ENCODE measurements around the gene BBS12.

The BBS12 gene

DNA sequence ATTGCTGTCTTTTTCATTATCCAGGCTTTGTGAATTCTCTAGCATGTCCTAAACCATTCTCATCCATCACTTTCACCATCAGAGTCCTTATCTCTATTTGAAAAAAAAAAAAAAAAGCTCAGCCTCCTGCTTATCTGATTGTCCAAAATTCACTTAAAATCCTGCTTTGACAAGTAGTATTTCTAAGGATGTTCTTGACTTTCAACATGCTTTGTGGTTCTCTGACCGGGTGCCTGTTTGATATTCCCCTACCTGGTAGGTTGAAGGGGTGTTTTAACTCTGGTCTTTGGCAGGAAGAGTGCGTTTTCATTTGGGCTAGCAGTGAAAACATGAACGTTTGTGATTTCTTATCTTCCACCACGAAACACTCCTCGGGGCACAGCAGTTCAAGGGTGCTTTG, 17.3 kb upstream of the BBS12 start:
- DNase-seq (ENCODE audit: low read depth): no peak

DNA sequence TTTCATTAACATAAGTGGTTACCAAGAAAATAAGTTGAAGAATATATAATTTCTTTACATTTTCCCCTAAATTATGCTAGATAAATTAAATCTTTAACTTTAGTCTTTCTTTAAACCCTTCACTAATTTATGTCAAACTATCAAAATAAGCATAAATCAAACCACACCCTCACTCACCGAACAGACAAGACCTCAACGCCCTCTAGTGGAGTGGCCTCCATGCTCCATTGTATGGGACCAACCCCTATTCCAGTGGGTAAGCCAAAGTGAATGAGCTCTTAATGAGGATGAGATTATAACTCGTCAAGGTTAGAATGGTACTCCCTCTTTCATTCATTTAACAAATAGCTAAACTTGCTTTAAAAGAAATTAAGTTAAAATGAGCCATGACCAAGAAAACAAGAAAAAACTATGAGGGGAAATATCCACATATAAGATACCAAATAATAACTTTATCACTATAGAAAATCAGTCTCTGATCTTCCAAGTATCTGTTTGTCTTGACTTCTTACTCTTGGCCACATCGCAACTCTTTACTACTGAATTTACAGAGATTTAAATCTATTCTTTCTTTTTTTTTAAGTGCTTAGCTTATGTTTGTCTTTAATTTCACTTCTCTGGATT, 15.6 kb upstream of the BBS12 start:
- peak; percentile 21 for DNase-seq (ENCODE audit: low read depth)

DNA sequence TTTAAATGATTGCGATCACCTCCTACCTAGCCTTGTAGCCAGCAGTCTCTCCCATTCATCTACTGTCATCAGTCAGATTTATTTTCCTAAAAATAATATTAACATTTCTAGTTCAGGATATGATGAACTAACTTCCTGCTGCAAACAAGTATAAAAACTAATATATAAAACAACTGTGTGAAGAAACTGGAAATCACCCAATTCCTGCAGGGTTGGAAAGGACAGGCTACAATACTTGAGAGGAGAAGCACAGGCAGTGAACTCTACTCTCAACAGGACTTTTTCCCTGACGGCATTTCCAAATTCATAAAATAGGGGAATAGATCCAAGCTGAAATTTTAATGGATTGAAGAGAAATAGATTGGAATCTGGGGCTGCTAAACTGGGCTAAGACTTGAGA, 14.2 kb upstream of the BBS12 start:
- no peak for DNase-seq (ENCODE audit: low read depth)

DNA sequence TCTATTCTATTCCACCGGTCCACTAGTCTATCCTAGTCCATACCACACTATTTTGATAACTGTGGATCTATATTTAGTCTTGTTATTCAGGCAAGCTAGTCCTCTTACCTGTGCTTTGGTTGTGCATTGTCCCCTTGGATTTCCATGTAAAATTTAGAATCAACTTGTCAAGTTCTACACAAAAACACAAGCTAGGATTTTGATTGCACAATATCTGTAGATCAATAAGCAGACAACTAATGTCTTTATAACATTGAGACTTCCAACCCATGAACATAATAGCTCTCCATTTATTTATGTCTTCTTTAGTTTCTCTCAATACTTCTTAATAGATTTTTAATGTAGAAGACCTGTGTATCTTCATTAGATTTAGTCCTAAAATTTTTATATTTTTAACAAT, 10.2 kb upstream of the BBS12 start:
- DNase-seq (ENCODE audit: low read depth): no peak

DNA sequence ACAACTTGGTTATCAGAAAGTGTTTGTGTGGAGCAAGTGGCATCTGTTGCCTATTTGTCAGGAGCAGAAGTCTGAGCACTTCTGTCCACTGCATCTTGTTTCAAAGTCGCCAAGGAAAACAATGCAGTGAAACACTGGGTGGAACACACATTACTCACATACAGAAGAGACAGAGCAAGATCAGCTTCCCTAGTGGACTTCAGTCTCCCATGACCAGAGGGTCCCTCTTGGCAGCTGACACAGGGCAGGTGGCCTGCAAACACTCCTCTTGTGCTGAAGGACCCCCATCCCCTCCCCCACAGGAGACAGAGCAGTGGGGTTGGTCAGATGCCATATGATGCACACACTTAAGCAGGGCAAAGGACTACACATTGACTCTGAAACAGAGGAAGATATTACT, 3.6 kb upstream of the BBS12 start:
- no peak for DNase-seq (ENCODE audit: low read depth)

DNA sequence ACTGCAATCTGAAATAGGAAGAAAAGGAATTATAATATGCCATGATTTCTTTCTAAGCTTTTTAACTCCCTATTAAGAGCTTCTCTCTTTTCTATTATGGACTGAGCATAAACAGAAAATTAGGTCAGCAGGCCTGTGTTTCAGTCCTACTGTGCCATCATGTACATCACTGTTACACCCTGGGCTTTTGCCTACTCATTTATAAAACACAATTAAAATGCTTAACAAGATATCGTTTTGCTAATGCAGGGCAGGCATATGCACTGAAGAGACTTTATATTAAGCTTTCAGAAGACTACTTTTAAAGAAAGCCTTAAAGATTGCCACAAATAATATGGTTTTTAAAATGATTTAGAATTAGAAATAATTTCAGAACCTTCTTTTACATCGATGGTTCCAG, 828 bp upstream of the BBS12 start:
- no peak for DNase-seq (ENCODE audit: low read depth)

DNA sequence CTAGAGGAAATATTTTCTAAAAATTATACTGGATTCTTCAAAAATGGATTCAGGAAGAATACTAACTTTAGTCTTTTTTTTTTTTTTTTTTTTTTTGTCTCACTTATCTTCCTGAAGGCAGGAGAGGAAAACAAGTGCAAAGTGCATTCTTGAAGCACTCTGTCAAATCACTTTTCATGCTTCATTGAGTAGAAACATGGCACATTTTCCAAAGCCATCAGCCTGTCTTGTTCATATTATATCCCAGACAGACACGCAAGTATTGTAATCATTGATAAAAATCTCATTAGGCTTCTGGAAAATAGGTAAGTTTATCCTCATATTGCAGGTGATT, 1.2 kb downstream of the BBS12 start:
- no peak for DNase-seq (ENCODE audit: low read depth)

DNA sequence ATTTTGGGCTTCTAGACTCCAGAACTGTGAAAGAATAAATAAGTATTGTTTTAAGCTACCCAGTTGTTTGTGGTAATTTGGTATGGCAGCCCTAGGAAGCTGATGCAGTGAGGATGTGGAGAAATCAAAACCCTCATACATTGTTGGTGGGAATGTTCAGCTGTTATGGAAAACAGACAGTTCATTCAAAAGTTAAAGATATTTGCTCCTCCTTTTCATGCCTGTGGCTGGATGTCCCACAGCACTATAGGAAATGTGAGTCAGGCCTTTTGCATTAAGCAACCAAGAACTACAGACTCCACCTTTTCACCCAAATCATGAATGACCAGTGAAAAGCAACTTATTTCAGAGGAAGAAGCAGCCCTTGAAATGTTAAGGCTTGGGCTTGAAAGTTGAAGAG, 6.7 kb downstream of the BBS12 start:
- DNase-seq (ENCODE audit: low read depth): no peak

DNA sequence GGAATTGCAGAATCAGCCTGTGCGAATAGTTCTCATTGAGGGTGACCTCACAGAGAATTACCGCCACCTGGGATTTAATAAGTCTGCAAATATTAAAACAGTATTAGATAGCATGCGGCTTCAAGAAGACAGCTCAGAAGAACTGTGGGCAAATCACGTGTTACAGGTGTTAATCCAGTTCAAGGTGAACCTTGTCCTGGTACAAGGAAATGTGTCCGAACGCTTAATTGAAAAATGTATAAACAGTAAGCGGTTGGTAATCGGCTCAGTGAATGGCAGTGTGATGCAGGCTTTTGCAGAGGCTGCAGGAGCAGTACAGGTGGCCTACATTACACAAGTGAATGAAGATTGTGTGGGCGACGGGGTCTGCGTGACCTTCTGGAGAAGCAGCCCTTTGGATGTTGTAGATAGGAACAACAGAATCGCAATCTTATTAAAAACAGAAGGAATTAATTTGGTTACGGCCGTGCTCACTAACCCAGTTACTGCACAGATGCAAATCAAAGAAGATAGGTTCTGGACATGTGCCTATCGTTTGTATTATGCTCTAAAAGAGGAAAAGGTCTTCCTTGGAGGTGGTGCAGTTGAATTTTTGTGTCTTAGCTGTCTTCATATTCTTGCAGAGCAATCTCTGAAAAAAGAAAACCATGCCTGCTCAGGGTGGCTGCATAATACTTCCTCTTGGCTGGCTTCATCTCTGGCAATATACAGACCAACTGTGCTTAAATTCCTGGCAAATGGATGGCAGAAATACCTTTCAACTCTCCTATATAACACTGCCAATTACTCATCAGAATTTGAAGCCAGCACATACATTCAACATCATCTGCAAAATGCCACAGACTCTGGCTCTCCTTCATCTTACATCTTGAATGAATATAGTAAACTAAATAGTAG, 10.7 kb downstream of the BBS12 start:
- DNase-seq (ENCODE audit: low read depth): no peak

DNA sequence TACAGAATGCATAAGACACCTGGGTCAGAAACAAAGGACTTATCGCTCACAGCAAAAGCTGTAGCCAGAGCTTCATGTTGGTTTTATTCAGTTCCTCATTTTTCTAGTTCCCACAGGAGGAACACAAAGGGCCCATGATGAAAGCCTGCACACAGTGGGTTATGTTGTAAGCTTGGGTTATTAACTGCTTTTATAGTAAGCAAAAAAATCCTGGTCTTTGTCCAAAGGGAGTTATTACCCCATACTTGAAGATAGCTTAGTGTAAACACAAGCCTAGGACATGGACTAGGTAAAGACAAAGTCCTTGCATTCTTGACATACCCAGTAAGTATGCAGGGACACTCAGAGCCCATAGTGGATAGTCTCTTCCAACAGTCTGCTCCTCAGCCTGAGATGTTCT, 11.7 kb downstream of the BBS12 start:
- DNase-seq (ENCODE audit: low read depth): no peak

DNA sequence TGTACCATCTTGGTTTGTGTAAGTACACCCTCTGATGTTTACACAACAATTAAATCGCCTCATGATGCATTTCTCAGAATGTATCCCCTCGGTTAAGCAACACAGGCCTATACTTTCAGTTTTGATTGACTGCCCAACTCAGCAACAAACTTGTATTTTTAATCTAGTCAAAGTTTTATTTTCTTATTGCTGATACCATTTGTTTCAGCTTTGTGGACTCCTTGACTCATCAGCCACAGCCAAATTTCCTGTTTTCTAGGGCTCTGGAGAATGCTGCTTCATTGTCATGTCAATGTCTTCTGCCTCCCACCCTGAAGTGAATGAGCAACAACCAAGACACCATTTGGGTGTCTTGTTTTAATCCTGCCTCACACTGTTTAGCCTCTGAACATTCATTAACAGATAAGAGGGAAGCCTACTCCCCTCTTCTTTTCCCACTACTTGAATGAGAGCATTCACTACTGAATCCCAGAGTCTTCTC, 14.0 kb downstream of the BBS12 start:
- no peak for DNase-seq (ENCODE audit: low read depth)

DNA sequence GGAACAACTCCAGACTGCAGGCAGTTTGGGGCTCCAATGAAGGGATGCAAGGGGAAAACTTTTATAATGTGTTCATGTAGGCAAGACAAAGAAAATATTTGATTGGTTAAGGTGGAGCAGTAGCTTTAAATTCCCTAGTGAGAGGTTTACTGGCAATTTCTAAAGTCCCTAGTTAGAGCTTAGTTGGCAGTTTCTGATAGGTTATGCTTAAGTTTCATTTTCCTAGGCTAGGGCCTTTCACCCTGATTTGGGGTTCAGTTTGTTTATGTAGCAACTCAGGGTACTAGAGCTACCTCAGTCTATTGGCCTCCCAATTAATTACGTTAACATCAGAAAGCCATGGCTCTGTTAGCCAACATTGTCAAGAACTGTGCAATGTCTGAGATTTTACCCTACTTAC, 14.6 kb downstream of the BBS12 start:
- DNase-seq (ENCODE audit: low read depth): no peak

DNA sequence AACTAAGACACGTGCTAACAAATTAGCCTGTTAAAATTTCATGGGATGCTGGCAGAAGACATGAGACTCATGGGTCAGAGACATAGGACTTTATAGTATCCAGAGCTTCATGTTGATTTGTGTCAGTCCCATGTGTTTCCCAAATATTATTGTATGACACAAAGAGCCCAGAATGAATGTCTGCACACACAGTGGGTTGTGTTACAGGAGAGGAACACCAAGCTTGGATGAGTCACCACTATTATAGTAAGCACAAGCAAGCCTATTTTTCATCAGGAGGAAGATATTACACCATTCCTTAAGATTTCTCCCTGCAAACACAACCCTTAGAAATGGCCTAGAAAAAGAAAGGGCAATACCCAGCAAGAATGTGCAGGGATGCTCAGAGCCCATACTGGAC, 15.4 kb downstream of the BBS12 start:
- DNase-seq (ENCODE audit: low read depth): no peak

DNA sequence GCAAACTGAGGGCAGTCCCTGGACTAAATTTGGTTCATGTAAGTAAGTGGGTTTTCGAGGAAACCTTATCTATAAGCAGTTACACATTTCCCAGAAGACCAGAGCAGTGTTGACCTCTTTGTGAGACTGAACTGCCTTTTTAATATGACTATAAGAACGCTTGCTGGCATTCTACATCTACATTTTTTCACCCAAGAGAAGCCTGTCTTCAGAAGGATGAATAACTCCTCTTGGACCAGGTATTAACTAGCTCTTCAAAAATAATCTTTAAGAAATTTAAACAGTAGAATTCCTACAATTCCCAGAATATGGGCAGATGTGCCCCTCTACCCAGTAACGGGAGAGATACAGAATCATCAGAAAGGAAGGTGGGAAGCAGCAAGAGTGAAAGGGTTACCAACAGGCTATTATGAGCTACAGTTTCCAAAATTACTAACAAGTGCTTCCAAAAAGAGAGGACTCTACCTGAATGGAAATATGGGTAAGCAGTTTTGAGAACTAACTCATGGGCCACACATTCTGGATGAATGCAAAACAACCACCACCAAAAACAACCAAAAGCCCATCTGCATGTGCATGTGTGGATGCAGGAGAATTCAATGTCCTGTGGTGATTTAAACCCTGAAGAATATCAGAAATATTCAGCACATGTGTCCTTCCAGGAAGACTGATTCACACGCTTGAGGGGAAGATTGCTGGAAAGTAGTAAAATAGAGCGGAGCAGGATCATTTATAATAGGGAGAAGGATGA, 17.4 kb downstream of the BBS12 start:
- no peak for DNase-seq (ENCODE audit: low read depth)

DNA sequence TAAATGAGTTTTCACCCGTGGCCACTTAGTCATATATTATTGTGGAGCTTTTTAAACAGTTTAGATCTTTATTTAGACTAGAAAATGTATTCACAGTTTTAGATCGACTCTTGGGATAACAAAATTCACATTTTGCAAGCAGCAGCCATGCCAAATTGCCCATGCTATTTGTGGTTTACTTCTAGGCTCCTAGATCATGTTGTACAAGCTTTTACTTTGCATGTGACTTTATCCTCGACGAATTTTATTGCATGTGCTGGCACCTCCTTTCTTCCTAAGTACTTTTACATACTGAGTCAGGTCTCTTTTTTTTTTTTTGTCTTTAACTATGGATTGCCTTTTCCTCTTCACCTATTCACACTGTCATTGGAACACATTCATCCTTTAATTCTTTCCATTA, 23.2 kb downstream of the BBS12 start:
- no peak for DNase-seq (ENCODE audit: low read depth)

DNA sequence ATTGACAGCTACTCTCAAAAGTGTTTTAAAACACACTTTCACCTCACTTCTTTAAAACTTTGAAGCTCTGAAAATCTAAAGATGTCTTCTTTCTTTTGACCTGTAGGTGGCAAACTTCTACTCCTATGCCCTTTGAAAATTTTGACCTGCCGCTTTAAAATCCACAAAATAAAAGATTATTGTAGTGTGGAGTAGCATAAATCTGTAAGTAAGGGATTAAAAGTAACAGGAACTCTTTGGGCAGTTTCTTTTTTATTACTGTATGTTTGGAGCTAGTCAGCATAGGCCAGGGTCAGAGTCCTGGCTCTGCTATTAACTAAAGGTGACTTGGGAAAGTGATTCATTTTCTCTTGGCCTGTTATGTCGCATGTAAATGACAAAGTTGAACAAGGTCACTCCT, 25.5 kb downstream of the BBS12 start:
- DNase-seq (ENCODE audit: low read depth): no peak

DNA sequence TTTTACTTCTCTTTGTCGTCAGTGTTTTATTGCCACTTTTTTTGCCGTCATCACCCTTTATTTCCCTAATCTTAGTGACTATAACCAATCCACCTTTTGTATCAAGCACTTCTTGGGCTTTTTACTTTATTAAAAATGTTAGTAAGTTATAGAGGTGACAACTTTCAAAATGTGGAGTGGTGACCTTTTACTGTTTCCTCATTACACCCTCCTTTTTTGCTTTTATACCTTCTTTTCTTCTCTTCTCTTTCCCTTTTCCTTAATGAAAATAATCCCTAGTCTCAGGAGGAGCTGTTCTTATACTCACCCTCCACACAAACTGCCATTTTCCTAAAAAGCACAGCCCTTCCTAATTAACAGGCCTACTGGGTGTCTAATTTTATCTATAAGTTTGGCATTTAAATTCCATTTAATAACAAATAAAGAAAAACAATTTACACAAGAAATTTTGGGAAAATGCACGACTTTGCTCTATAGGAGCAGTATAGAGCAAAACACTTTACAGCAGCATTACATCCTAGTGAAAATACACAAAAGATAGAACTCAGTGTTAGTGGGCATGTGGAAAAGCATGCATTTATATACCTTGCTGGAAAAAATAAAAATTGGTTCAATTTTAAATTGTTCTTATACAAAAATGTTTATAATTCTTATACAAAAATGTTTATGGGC, 27.3 kb downstream of the BBS12 start:
- no peak for DNase-seq (ENCODE audit: low read depth)

DNA sequence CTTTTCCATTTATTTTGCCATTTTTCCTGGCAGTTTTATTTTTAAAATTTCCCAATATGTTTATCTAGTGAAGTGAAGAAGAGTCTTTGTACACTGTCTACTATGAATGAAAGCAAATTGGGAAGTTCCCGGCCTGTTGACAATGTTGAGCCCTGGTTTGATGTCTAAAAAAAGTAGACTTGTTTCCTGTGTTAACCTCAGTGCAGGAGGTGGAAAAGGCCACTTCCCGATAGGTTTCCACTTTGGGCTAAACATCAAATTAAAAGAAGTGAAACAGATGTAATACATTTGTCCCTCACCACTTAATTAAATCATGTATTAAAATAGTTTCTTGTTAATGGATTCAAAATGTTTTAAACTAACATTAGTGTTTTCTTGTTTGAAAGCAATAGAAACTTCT, 30.0 kb downstream of the BBS12 start:
- DNase-seq (ENCODE audit: low read depth): peak; percentile 2

DNA sequence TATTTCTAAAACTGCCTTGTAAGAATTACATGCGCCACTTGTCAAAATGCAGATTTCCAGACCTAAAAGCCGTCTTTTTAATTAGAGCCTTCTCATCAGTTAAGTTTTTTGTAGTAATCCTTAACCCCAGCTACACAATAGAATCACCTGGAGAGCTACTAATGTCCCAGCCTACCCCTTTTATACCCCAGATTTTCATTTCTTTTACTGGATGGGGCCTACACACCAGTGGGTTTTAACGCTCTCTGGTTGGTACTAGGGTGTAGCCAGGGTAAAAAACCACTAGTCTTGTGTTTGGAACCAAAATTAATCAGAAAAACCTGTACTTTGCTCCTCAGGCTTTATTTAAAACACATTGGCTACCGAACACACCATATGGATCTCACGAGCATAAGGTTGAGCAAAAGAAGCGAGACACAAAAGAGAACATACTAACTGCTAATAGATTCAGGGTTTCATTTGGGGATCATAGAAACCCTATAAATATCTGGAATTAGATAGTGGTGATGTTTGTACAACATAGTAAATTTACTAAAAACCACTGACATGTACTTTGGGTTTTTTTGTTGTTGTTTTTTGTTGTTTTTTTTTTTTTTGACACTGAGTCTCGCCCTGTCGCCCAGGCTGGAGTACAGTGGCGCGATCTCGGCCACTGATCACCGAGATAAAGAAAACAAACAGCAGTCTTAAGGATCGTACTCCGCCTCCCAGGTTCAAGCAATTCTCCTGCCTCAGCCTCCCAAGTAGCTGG, 30.6 kb downstream of the BBS12 start:
- no peak for DNase-seq (ENCODE audit: low read depth)

DNA sequence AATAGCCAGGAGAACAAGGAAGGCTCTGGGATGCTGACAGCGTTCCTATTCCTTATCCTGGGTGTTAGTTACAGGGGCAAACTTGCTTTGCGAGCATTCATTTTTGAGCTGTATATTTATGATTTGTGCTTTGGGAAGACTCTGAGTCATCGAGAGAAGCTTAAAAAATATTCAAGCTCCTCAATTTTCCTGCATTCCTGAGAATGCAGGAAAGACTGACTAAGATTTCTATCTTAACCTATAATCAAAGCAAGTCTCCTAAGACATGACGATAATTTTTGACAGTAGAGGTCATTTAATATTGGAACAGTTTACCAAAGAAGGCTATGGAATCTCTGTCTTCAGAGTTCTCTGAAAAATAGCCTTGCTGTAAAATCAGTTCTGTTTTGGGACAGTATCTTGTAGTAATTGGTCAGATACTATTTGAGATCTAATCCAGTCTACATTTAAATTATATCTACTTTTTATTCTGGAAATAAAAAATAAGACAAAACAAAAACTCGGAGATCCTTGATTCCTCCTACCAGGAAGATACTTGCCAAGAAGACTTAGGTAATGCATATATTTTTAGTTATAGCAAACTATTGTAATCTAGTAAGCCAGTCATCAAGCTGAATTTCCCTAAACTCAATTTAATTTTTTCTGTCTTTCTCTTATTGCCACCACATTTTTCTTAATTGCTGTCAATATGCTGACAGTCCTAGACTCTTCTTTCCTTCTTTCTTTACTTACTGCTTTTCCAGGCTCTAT, 31.7 kb downstream of the BBS12 start:
- DNase-seq (ENCODE audit: low read depth): no peak

DNA sequence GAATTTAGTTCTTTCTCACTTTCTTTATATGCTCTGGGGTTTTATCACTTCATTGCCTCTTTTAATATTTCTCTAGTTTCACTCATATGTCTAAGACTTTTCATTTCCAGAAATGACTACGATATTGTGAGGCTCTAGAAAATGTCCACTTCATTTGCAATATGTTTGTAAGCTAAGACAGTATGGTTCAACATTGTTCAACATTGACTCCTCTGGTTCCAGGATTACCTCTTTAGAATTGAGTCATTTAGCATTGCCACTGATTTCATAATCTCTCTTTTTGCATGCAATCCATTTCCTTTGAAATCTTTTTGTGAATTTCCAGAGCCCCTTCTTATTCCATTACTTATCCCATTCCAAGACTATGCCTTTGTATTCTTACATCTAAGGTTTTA, 32.3 kb downstream of the BBS12 start:
- no peak for DNase-seq (ENCODE audit: low read depth)
